Daoy (cell line): ENCODE results near the gene IFITM1. TPM values are rescaled to one million over a fixed set of nuclear protein-coding genes. Genes with fewer than 3 reads are reported as not detected.
A peak's percentile ranks its signal among the peaks of the same experiment; 100 is the strongest.

Source experiments
- DNase-seq: peaks from one replicate; pipeline ENCODE4 v3.0.0-alpha.2; 2015; ENCODE audit warnings: low read depth
- total RNA-seq: library from RNA; depleted of rRNA; stranded (reverse); fragments of >200 nt; shearing (Covaris generic); gene quantifications from 2 replicates; pipeline ENCODE4 v1.2.3, GENCODE V29; 2014

Gene IFITM1
- total RNA-seq, 1 experiment from 2014 or later: 1.2 TPM

- no peak for DNase-seq
These were observed 31.0 kb upstream of the IFITM1 start for GRCh38 chr11:282630-283360.

- DNase-seq: no peak
These were observed 30.3 kb upstream of the IFITM1 start for GRCh38 chr11:283405-284104.

GRCh38 chr11:284105-285020 is 29.5 kb upstream of the IFITM1 start:
- DNase-seq: no peak

GRCh38 chr11:285021-285893 is 28.6 kb upstream of the IFITM1 start:
- peak; percentile 1 for DNase-seq

GRCh38 chr11:285894-286220 is 28.0 kb upstream of the IFITM1 start:
- no peak for DNase-seq

GRCh38 chr11:286977-287820 is 26.6 kb upstream of the IFITM1 start:
- peak; percentile 6 for DNase-seq

- peak; percentile 8 for DNase-seq
These were observed 25.9 kb upstream of the IFITM1 start for GRCh38 chr11:287821-288477.

GRCh38 chr11:288478-289397 is 25.1 kb upstream of the IFITM1 start, which contains the start of gene PGGHG:
Gene PGGHG (plus strand): TSS chr11:289126. CDS start chr11:289817, 691 bp downstream.
- peak; percentile 53 for DNase-seq

- no peak for DNase-seq
These were observed 24.5 kb upstream of the IFITM1 start for GRCh38 chr11:289398-289711.

GRCh38 chr11:289712-290620 is 23.9 kb upstream of the IFITM1 start:
- DNase-seq: no peak

GRCh38 chr11:290621-291231 is 23.1 kb upstream of the IFITM1 start:
- no peak for DNase-seq

GRCh38 chr11:291281-292210 is 22.3 kb upstream of the IFITM1 start:
- DNase-seq: no peak

- DNase-seq: no peak
These were observed 21.4 kb upstream of the IFITM1 start for GRCh38 chr11:292211-293121.

GRCh38 chr11:293271-293851 is 20.5 kb upstream of the IFITM1 start:
- no peak for DNase-seq
